Measurements from ENCODE around the gene SMURF2. TPM values are rescaled to one million over a fixed set of nuclear protein-coding genes. Genes with fewer than 3 reads are reported as not detected.
A peak's percentile ranks its signal among the peaks of the same experiment; 100 is the strongest.

Gene SMURF2
- total and polyA plus RNA-seq, 2 of the 4 experiments (the other 2 are of a cell fraction) = 131 to 774 TPM

DNA sequence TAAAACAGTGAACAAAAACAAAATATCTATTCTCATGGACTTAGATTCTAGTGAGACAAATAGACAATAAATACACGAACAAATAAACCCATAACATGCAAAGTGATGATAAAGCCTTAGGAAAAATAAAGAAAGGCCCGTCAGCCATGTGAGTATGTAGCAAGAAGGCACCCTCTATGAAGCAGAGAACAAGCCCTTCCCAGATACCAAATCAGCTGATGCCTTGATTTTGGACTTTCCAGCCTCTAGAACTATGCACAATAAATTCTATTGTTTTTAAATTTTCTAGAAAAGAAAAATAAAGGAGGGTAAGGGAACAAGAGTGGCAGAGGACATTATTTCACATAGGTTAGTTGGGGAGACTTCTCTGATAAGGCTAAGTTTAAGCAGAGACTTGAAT lies 40.7 kb upstream of the SMURF2 start:
- no peak overlapping the region for H3K18ac ChIP-seq (ENCODE audit: low read depth, low read length)
- H3K79me1 ChIP-seq (ENCODE audit: low read depth in 1 of 2, low read length in 2 of 2) = peaks cover 4 to 32% of the 10 kb centered on the region in 2 experiments
- intact Hi-C loops (cut with micrococcal nuclease) (no loop called here), in situ Hi-C loops (cut with MboI; ENCODE audit: low sequenced_read_pairs) (no loop called here), dilution Hi-C loops (cut with HindIII; ENCODE audit: low sequenced_read_pairs, unreplicated experiment) (no loop called here)
- H3K56ac ChIP-seq (ENCODE audit: extremely low read depth, insufficient read depth, low read length) = no peak overlapping the region
- H3K9me3 ChIP-seq (ENCODE audit: control insufficient read depth, insufficient read depth, low read length) = no peaks in the 10 kb centered on the region; the same call in 1 of the 2 replicates
- H3K27me3 ChIP-seq (ENCODE audit: control insufficient read depth, insufficient read depth, low read length) = no peaks in the 10 kb centered on the region
- DNase-seq (no peak), ATAC-seq (ENCODE audit: low read depth) (no peak)
- no peak overlapping the region for H2AK9ac ChIP-seq (replicated peaks; ENCODE audit: low read depth, low read length, poor library complexity)
- BruUV-seq (replicated peaks) = no TSS peak
- H3K9me1 ChIP-seq (ENCODE audit: insufficient read depth, low read length) = peaks cover 19% of the 10 kb centered on the region
- peak overlapping the region; percentile 76 for H2BK120ac ChIP-seq (ENCODE audit: low read depth, low read length)
- H3K4me1 ChIP-seq (ENCODE audit: control insufficient read depth, insufficient read depth, low read length) = peaks cover 17% of the 10 kb centered on the region
- H3K4me2 ChIP-seq (ENCODE audit: low read depth, low read length) = no peak overlapping the region
- H2BK20ac ChIP-seq (ENCODE audit: low read depth, low read length) = peak overlapping the region; percentile 77
- peak overlapping the region; percentile 41; the same call in 1 of the 2 replicates for H4K91ac ChIP-seq (ENCODE audit: insufficient read depth, low read depth, low read length)
- no peak overlapping the region for H3K9ac ChIP-seq (ENCODE audit: low read depth, low read length)
- H4K5ac ChIP-seq (ENCODE audit: low read depth, low read length) = no peak overlapping the region
- no peak overlapping the region for H3K27ac ChIP-seq (ENCODE audit: insufficient read depth, low read length)
- H3K23ac ChIP-seq (ENCODE audit: low read depth, low read length) = no peak overlapping the region
- no peak overlapping the region for H3K4me3 ChIP-seq (ENCODE audit: insufficient read depth, low read depth, low read length)
- TF ChIP-seq CEBPB (IDR thresholded peaks at IDR 0.05; ENCODE audit: low read depth, low read length) (no peak), RFX5 (IDR thresholded peaks at IDR 0.05; ENCODE audit: low read depth, low read length) (no peak), SMC3 (IDR thresholded peaks at IDR 0.05; ENCODE audit: low read depth, low read length) (no peak), CHD1 (IDR thresholded peaks at IDR 0.05; ENCODE audit: low read depth, low read length) (no peak), MAFK (IDR thresholded peaks at IDR 0.05; ENCODE audit: low read depth, low read length) (no peak), NFE2L2 (IDR thresholded peaks at IDR 0.05; ENCODE audit: low read depth, low read length) (no peak), MXI1 (IDR thresholded peaks at IDR 0.05; ENCODE audit: borderline replicate concordance, low read depth, low read length) (no peak), RCOR1 (IDR thresholded peaks at IDR 0.05; ENCODE audit: insufficient replicate concordance, low read length) (no peak)
- TF ChIP-seq, protein P1, sequence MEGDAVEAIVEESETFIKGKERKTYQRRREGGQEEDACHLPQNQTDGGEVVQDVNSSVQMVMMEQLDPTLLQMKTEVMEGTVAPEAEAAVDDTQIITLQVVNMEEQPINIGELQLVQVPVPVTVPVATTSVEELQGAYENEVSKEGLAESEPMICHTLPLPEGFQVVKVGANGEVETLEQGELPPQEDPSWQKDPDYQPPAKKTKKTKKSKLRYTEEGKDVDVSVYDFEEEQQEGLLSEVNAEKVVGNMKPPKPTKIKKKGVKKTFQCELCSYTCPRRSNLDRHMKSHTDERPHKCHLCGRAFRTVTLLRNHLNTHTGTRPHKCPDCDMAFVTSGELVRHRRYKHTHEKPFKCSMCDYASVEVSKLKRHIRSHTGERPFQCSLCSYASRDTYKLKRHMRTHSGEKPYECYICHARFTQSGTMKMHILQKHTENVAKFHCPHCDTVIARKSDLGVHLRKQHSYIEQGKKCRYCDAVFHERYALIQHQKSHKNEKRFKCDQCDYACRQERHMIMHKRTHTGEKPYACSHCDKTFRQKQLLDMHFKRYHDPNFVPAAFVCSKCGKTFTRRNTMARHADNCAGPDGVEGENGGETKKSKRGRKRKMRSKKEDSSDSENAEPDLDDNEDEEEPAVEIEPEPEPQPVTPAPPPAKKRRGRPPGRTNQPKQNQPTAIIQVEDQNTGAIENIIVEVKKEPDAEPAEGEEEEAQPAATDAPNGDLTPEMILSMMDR (conservative IDR thresholded peaks at IDR 0.05; ENCODE audit: low read depth, low read length) = no peak
- TF ChIP-seq, protein P2, sequence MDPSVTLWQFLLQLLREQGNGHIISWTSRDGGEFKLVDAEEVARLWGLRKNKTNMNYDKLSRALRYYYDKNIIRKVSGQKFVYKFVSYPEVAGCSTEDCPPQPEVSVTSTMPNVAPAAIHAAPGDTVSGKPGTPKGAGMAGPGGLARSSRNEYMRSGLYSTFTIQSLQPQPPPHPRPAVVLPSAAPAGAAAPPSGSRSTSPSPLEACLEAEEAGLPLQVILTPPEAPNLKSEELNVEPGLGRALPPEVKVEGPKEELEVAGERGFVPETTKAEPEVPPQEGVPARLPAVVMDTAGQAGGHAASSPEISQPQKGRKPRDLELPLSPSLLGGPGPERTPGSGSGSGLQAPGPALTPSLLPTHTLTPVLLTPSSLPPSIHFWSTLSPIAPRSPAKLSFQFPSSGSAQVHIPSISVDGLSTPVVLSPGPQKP (IDR thresholded peaks at IDR 0.05; ENCODE audit: borderline replicate concordance, low read depth, low read length) = no peak
- WGBS, 2 experiments (ENCODE audit: extremely low coverage in 2 of 2, insufficient read length in 1 of 2) = no CpG with 5 or more reads among the region's 2 CpGs
- H2AK5ac ChIP-seq (ENCODE audit: low read depth, low read length) = peak overlapping the region; percentile 31
- H4K20me1 ChIP-seq (ENCODE audit: insufficient read depth, low read length) = no peaks in the 10 kb centered on the region
- ChIA-PET CTCF (interaction anchor here (0.6 kb wide), 1 partner anchor 15 kb away, joined by 3 read pairs; no protein-coding TSS in a partner anchor), POLR2A (ENCODE audit: unreplicated experiment) (no interaction called here)
- no peak overlapping the region for H2AFZ ChIP-seq (replicated peaks; ENCODE audit: low read length, poor library complexity)
- H3K4ac ChIP-seq (ENCODE audit: low read depth, low read length) = peak overlapping the region; percentile 56; the same call in 1 of the 2 replicates
- 0 out of 2 replicates have a peak overlapping the region, but pooled peaks have one; percentile 53 for H3K14ac ChIP-seq (replicated peaks; ENCODE audit: low read depth, low read length)
- peak overlapping the region in 1 of 2 experiments; percentile 6; a peak in 2 of 4 replicates for H4K8ac ChIP-seq (ENCODE audit: low read depth in 2 of 2, low read length in 2 of 2)
- no peaks in the 10 kb centered on the region for H3K36me3 ChIP-seq (ENCODE audit: control insufficient read depth, insufficient read depth, low read length)
- H2BK15ac ChIP-seq (ENCODE audit: low read depth, low read length) = peak overlapping the region; percentile 45; the same call in 1 of the 3 replicates
- no peak overlapping the region for H2BK5ac ChIP-seq (ENCODE audit: low read depth, low read length, poor library complexity, severe bottlenecking)

Data from IMR-90 (cell line).